GM18508 (cell line): Measurements from ENCODE around the gene P2RX2.

Source experiments
- ATAC-seq: cut with Tn5 transposase; IDR thresholded peaks from one replicate; pipeline ENCODE4 v1.9.1; 2021; ENCODE audit warnings: moderate number of reproducible peaks; ENCODE audit not compliant: insufficient read depth, unreplicated experiment

P2RX2 gene

GRCh38 chr12:132653567-132654290 lies 35.2 kb downstream of the P2RX2 start:
- no peak for ATAC-seq

DNA sequence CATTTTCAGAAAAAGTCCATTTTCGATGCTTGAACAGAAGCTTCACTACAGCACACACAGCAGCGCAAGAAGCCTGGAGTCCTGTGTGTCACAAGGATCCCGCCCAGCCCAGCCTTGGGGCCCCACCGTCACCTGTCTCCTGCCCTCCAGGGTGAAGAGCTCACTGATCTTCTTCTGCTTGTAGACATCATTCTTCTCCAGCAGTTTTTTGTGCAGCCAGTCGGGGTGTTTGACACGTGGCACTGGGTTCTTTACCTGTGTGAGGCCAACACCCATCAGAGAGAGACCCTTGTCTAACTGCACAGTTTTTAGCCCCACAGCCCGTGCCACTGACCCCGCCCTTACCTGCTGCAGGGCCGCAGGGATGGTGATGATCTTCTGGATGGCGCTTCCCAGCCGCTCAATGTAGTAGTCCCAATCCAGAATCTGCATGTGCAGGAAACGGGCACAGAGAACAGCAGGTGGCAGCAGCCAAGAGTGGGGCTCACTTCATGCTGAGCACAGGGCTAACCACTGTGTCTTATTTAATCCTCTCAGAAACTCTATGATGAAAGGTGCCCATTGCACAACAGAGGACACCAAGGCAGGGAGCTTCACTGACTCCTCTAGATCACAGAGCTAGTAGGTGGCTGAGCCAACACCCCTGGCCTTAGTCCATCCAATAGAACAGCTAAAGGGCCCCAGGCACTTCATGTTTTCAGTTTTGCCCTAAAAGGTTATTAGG lies 38.6 kb downstream of the P2RX2 start:
- no peak for ATAC-seq

DNA sequence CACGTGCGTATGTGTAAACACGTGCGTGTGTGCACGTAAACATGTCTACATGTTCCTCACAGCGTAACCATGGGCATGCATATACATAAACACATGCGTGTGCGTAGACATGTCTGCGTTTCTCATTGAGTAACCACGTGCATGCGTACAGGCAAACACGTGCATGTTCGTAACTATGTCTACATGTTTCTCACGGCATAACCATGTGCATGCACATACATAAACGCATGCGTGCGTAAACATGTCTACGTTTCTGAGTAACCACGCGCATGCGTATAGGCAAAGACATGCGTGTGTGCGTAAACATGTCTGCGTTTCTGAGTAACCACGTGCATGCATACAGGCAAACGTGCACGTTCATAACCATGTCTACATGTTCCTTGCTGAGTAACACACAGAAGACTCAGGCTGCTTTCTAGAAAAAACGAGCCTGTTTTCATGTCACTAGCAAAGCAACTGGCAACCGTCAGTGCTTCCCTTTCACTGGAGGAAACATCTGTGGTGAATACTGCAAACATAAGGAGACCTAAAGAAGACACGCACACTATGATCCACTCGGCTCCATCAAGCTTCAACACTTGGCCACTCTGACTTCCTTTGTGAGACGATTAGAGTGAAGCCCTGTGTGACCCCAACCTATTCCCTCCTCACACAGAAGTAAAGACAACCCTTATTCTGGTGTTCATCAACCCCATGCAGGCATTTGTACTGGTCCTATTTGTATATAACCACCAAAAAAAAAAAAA lies 39.7 kb downstream of the P2RX2 start:
- ATAC-seq: no peak

DNA sequence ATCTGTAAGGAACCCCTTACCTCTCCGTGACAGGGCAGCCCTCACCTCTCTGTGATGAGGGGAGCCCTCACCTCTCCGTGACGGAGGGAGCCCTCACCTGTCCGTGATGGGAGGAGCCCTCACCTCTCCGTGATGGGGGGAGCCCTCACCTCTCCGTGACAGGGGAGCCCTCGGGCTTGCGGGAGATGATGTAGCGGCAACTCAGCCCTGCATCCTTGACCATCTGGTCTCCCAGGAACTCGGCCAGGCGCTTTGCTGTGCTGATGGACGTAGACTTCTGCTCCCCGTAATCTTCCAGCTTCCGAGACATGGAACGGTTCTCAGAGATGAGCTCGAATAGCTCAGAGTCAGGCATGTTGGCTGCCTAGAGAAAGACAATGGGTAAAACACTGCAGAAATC lies 40.6 kb downstream of the P2RX2 start:
- no peak for ATAC-seq

DNA sequence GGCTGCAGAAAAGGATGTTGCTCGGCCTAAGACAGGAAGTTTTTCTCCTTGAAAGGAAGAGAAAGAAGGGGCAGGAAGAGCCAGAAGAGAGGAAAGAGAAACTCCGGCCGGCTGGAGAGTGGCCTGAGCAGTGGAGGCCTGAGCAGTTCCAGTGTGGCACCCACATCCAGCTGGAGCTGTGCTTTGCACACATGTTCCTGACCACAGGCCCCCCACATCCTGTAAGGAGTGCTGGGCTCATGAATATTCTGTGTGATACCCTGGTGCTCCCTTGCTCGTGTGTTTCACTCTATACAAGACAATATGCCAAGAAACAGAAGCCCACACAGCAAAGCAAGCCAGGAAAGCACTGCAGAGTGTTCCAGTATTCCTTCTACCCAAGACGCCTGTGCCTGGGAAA lies 41.5 kb downstream of the P2RX2 start:
- ATAC-seq: no peak

- ATAC-seq: no peak
Measured at GRCh38 chr12:132660996-132661395, 42.4 kb downstream of the P2RX2 start.

DNA sequence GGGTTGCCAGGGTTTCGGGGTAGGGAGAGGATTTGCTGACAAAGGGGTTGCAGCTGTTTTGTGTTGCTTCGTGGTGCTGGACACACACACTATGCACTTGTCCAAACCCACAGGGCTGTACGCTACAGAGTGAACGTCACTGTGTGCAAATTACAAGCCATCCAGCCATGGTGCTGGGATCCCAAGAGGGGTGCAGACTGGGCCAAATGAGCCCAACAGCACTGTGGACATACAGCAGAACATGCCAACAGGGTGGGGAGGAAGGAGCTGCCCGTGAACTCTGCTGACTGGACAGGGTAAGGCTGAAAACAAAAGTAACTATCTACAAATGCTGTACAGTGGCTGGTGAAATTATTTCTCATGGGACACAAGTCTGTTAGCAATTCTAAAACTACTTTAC lies 43.4 kb downstream of the P2RX2 start:
- no peak for ATAC-seq

DNA sequence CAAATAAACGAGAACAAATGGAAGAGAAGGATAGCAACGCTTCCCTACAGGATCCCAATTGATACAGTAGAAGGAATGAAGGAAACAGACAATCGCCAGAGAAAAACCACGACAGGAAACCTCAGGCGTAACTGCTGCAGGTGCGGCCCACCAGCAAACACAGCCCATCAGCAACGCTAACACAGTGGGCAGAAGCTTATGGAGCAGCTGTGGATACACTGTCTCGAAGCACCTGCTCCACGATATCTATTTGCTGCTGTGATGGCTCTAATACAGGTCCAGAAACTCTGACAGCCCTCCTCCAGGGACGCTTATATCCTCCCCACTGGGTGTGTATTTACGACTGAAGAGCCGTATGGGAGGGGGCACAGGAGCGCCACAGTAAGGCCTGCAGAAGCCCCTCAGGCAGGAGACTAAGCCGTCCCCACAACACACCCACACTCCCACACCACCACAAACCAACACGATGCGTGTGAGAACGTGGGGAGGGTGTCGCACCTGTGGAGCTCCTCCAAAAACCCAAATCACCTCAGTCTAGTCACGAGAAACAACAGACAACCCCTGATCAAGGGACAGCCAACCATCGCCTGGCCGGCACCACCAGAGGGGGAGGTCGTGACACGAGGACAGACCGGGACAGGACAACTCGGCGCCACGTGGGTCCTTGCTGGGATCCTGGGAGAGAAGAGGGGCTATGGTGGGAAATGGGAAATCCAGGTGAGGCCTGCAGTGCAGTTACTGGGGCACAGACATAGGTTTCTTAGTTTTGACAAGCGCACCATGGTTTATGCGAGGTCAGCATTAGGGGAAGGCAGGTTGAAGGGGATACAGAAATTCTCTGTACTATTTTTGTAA lies 44.6 kb downstream of the P2RX2 start:
- ATAC-seq: no peak

DNA sequence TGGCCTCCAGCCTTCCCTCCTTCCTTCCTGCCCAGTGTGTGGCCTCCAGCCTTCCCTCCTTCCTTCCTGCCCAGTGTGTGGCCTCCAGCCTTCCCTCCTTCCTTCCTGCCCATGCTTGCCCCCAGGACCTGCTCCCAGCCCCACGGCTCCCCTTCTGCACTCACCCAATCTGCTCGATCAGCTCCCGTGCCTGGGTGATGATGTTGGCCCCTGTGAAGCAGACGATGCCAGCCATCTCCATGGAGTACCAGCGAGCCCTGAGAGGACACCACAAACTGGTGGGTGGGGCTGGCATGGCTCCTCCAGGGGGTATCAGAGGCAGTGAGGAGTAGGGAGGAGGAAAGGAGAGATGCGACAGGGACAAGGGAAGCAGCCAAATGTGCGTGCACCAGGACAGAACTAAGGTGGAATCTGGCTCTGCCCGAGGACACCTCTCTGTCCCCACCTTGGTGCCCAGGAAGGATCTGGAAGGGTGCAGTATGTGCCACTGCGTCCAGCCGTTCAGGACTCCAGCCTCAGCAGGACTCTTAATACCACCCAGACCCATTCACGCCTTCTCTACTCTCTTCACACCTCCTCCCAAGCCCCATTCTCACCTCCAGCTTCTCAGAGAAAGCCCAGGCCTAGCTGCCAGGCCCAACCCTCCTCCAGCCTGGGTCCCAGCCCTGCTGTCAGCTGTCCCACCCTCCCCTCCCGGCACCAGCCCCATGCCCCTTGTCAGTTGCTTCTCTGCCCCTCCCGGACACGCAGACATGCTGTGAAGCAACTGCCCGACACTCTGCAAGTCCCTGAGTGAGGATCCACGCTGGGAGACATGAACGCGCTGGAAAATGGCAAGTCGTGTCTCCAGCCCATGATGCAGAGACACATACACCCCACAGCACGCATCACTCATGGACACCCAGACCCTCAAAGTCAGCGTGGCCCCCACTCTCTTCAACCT lies 45.9 kb downstream of the P2RX2 start:
- ATAC-seq: no peak

DNA sequence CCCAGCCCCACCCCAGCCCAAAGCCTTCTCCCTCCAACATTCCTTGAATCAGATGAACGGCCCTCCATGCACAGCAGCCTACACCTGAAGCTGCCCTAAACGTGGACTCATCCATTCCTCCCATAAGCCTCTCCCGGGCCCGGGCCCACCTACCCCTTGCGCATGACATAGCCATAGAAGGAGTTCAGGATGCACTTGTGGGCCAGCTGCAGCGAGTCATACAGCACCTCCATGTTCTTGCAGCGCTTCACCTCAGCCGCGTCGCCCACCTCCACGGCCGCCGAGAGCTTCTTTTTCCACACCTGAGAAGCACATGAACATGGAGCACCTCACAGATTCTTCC lies 46.5 kb downstream of the P2RX2 start:
- ATAC-seq: no peak

GRCh38 chr12:132665794-132666193 lies 47.2 kb downstream of the P2RX2 start:
- no peak for ATAC-seq

DNA sequence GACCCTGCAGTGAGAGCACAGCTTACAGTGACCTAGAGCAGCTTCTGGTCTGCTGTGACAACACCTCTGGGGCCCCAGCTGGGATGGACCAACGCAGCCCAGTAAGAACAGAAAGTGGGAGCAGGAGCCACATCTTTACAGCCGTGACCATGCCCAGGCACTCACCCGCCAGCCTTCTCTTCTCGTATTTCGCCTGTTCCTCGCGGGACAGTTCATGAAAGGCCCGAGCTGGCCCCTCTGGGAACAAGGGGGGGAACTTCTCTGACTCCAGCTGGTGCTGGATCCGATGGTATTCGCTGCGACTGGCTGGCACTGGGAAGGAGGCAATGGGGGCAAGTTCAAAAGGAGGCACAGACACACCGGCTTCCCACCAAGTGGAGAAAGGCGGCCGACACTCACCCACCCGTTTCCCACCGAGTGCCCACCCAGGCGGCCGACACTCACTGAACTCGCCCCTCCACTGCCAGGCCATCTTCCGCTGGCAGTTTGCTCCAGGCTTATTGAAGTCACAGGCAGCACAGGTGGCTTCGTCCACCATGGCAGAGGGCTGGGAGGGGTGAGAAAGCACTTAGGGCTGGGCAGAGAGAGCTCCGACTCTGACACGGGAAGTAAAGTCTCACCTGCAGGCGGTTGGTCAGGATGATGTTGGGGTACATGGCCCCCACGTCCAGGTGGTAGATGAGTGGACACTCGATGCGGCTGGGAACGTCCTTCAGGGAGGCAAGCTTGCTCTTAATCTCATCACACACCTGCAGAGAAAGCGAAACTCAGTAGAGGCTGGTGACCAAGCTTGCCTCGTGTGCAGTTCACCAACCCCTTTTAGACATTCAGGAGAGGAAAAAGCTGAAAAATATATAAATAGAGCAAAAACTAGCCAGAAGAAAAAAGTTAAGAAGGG lies 49.9 kb downstream of the P2RX2 start:
- no peak for ATAC-seq

DNA sequence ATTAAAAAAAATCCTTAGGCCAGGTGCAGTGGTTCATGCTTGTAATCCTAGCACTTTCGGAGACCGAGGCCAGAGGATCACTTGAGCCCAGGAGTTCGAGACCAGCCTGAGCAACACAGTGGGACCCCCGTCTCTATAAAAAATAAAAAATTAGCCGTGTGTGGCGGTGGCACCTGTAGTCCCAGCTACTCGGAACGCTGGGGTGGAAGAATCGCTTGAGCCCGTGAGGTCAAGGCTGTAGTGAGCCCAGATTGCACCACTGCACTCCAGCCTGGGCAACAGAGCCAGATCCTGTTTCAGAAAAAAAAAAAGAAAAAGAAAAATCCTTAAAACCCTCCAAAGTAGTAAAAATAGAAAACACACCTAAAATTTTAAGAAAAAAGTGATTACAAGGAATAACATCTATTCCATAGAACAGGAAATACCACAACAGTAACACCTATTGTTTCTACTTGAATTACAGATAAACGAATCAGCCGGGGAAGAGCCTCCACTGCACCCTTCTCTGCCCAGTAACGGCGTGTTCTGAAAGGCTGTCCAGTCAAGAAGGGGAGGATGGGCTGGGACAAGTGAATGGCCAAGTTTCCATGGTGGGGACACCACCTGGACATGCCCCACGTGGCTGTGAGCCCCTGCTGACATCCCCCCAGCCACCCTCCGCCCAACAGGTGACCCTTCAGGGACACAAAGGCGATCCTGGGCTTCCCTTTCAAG lies 50.7 kb downstream of the P2RX2 start:
- ATAC-seq: no peak
